ENCODE results near the gene ANKRD36C.
"Not testable (repeated sequence)": the region's sequence is repeated elsewhere in the genome, so short reads cannot be mapped to it uniquely, and the experiment has no call there.

The ANKRD36C gene

GRCh38 chr2:95894443-95894842, 97.2 kb downstream of the ANKRD36C start:
- DNase-seq (ENCODE audit: low read depth, low spot score); H3K4me3 ChIP-seq (ENCODE audit: low read length); H3K36me3 ChIP-seq (ENCODE audit: control insufficient read depth, insufficient read depth, low read length); H3K27ac ChIP-seq (ENCODE audit: low read length); H3K9me3 ChIP-seq (ENCODE audit: control insufficient read depth, insufficient read depth, low read length); H3K27me3 ChIP-seq (ENCODE audit: control insufficient read depth, insufficient read depth, low read length); H3K4me1 ChIP-seq (ENCODE audit: control insufficient read depth, insufficient read depth, low read length): not testable (repeated sequence)
- no CpG with 5 or more reads among the region's 2 CpGs for WGBS (ENCODE audit: insufficient coverage, insufficient read length)

- not testable (repeated sequence) for H3K27me3 ChIP-seq (ENCODE audit: control insufficient read depth, insufficient read depth, low read length); DNase-seq (ENCODE audit: low read depth, low spot score); H3K36me3 ChIP-seq (ENCODE audit: control insufficient read depth, insufficient read depth, low read length); H3K4me1 ChIP-seq (ENCODE audit: control insufficient read depth, insufficient read depth, low read length); H3K4me3 ChIP-seq (ENCODE audit: low read length); H3K27ac ChIP-seq (ENCODE audit: low read length); H3K9me3 ChIP-seq (ENCODE audit: control insufficient read depth, insufficient read depth, low read length)
- WGBS (ENCODE audit: insufficient coverage, insufficient read length): no CpG with 5 or more reads among the region's 1 CpG
These were observed 123.7 kb downstream of the ANKRD36C start for GRCh38 chr2:95867929-95868328.

GRCh38 chr2:95867047-95867677, 124.5 kb downstream of the ANKRD36C start:
- DNase-seq (ENCODE audit: low read depth, low spot score); H3K36me3 ChIP-seq (ENCODE audit: control insufficient read depth, insufficient read depth, low read length); H3K4me3 ChIP-seq (ENCODE audit: low read length); H3K9me3 ChIP-seq (ENCODE audit: control insufficient read depth, insufficient read depth, low read length); H3K27ac ChIP-seq (ENCODE audit: low read length); H3K27me3 ChIP-seq (ENCODE audit: control insufficient read depth, insufficient read depth, low read length); H3K4me1 ChIP-seq (ENCODE audit: control insufficient read depth, insufficient read depth, low read length): not testable (repeated sequence)
- no CpG with 5 or more reads among the region's 2 CpGs for whole genome bisulfite sequencing (ENCODE audit: insufficient coverage, insufficient read length)

GRCh38 chr2:95862121-95862520, 129.5 kb downstream of the ANKRD36C start:
- not testable (repeated sequence) for H3K9me3 ChIP-seq (ENCODE audit: control insufficient read depth, insufficient read depth, low read length); H3K27me3 ChIP-seq (ENCODE audit: control insufficient read depth, insufficient read depth, low read length); H3K27ac ChIP-seq (ENCODE audit: low read length); H3K4me1 ChIP-seq (ENCODE audit: control insufficient read depth, insufficient read depth, low read length); DNase-seq (ENCODE audit: low read depth, low spot score); H3K36me3 ChIP-seq (ENCODE audit: control insufficient read depth, insufficient read depth, low read length); H3K4me3 ChIP-seq (ENCODE audit: low read length)
- no CpG with 5 or more reads among the region's 3 CpGs for WGBS (ENCODE audit: insufficient coverage, insufficient read length)

- Histone ChIP-seq H3K27ac (ENCODE audit: low read length) (no peak overlapping the region), H3K4me1 (ENCODE audit: control insufficient read depth, insufficient read depth, low read length) (no peaks in the 10 kb centered on the region), H3K27me3 (ENCODE audit: control insufficient read depth, insufficient read depth, low read length) (no peaks in the 10 kb centered on the region), H3K4me3 (ENCODE audit: low read length) (no peak overlapping the region), H3K9me3 (ENCODE audit: control insufficient read depth, insufficient read depth, low read length) (peaks cover 1% of the 10 kb centered on the region; the same call in 1 of the 2 replicates), H3K36me3 (ENCODE audit: control insufficient read depth, insufficient read depth, low read length) (no peaks in the 10 kb centered on the region)
- no CpG with 5 or more reads among the region's 8 CpGs for WGBS (ENCODE audit: insufficient coverage, insufficient read length)
- no peak for DNase-seq (ENCODE audit: low read depth, low spot score)
These were observed 155.5 kb downstream of the ANKRD36C start for GRCh38 chr2:95836151-95836550.

GRCh38 chr2:95834077-95835013, 157.3 kb downstream of the ANKRD36C start:
- not testable (repeated sequence) for H3K27me3 ChIP-seq (ENCODE audit: control insufficient read depth, insufficient read depth, low read length); H3K4me1 ChIP-seq (ENCODE audit: control insufficient read depth, insufficient read depth, low read length); H3K4me3 ChIP-seq (ENCODE audit: low read length); H3K9me3 ChIP-seq (ENCODE audit: control insufficient read depth, insufficient read depth, low read length); H3K36me3 ChIP-seq (ENCODE audit: control insufficient read depth, insufficient read depth, low read length); H3K27ac ChIP-seq (ENCODE audit: low read length); DNase-seq (ENCODE audit: low read depth, low spot score)
- no CpG with 5 or more reads among the region's 12 CpGs for WGBS (ENCODE audit: insufficient coverage, insufficient read length)

- not testable (repeated sequence) for H3K4me3 ChIP-seq (ENCODE audit: low read length); H3K9me3 ChIP-seq (ENCODE audit: control insufficient read depth, insufficient read depth, low read length); DNase-seq (ENCODE audit: low read depth, low spot score); H3K27ac ChIP-seq (ENCODE audit: low read length); H3K27me3 ChIP-seq (ENCODE audit: control insufficient read depth, insufficient read depth, low read length); H3K36me3 ChIP-seq (ENCODE audit: control insufficient read depth, insufficient read depth, low read length); H3K4me1 ChIP-seq (ENCODE audit: control insufficient read depth, insufficient read depth, low read length)
- WGBS (ENCODE audit: insufficient coverage, insufficient read length): no CpG with 5 or more reads among the region's 3 CpGs
These were observed 167.4 kb downstream of the ANKRD36C start for GRCh38 chr2:95824218-95824617.

GRCh38 chr2:95817521-95817920, 174.1 kb downstream of the ANKRD36C start:
- H3K4me1 ChIP-seq (ENCODE audit: control insufficient read depth, insufficient read depth, low read length); H3K9me3 ChIP-seq (ENCODE audit: control insufficient read depth, insufficient read depth, low read length); H3K27ac ChIP-seq (ENCODE audit: low read length); DNase-seq (ENCODE audit: low read depth, low spot score); H3K4me3 ChIP-seq (ENCODE audit: low read length); H3K36me3 ChIP-seq (ENCODE audit: control insufficient read depth, insufficient read depth, low read length); H3K27me3 ChIP-seq (ENCODE audit: control insufficient read depth, insufficient read depth, low read length): not testable (repeated sequence)
- WGBS (ENCODE audit: insufficient coverage, insufficient read length): no CpG with 5 or more reads among the region's 2 CpGs

- H3K9me3 ChIP-seq (ENCODE audit: control insufficient read depth, insufficient read depth, low read length); H3K36me3 ChIP-seq (ENCODE audit: control insufficient read depth, insufficient read depth, low read length); H3K4me3 ChIP-seq (ENCODE audit: low read length); H3K4me1 ChIP-seq (ENCODE audit: control insufficient read depth, insufficient read depth, low read length); H3K27me3 ChIP-seq (ENCODE audit: control insufficient read depth, insufficient read depth, low read length); DNase-seq (ENCODE audit: low read depth, low spot score); H3K27ac ChIP-seq (ENCODE audit: low read length): not testable (repeated sequence)
- no CpG with 5 or more reads among the region's 1 CpG for WGBS (ENCODE audit: insufficient coverage, insufficient read length)
These were observed 178.3 kb downstream of the ANKRD36C start for GRCh38 chr2:95813311-95813710.

- Histone ChIP-seq H3K27me3 (ENCODE audit: control insufficient read depth, insufficient read depth, low read length) (no peaks in the 10 kb centered on the region), H3K4me1 (ENCODE audit: control insufficient read depth, insufficient read depth, low read length) (no peaks in the 10 kb centered on the region), H3K36me3 (ENCODE audit: control insufficient read depth, insufficient read depth, low read length) (no peaks in the 10 kb centered on the region; the same call in 1 of the 2 replicates), H3K4me3 (ENCODE audit: low read length) (no peak overlapping the region), H3K27ac (ENCODE audit: low read length) (no peak overlapping the region), H3K9me3 (ENCODE audit: control insufficient read depth, insufficient read depth, low read length) (peaks cover 4% of the 10 kb centered on the region; the same call in 1 of the 2 replicates)
- DNase-seq (ENCODE audit: low read depth, low spot score): no peak
- WGBS (ENCODE audit: insufficient coverage, insufficient read length): no CpG with 5 or more reads among the region's 14 CpGs
These were observed 191.7 kb downstream of the ANKRD36C start for GRCh38 chr2:95799892-95800291.
